HG03521 (cell line): ENCODE measurements around the gene TEX29.

ENCODE experiments used
- ATAC-seq: cut with Tn5 transposase; IDR thresholded peaks from one replicate; pipeline ENCODE4 v1.9.1; 2021; ENCODE audit warnings: mild to moderate bottlenecking, moderate library complexity; ENCODE audit not compliant: unreplicated experiment

Gene TEX29

DNA sequence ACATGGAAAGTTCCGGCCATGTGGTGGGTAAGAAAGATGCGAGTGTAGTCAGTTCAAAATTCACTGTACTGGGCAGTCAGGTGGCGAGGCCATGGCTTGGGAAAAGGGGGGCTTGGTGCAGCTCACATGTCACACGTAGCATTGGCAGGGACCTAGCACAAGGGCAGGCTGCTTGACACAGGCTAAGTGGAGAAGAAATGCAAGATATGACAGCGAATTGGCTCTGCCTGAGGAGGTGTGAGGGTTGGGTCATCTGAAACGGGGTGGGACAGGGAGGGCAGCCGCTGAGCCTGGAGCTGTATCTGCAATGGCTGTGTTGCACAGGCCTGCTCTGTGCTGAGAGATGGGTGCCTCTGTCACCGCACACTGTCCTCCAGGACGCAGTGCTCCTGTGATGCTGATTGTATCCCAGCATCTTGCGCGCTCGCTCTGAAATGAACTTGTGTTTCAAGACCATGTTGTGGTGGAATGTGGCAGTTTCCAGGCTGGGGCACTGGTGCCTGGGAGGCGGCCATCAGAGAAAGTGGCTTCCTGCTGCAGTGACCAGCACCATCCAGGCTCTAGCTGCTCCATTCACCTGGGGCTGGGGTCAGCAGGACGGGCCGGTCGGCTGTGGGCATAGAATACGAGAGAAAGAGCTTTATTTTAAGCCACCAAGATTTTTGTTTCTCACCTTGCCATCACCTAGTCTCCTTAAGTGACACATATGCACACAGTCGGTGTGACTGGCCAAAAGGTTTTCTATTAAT lies 70.3 kb downstream of the TEX29 start:
- ATAC-seq: no peak

DNA sequence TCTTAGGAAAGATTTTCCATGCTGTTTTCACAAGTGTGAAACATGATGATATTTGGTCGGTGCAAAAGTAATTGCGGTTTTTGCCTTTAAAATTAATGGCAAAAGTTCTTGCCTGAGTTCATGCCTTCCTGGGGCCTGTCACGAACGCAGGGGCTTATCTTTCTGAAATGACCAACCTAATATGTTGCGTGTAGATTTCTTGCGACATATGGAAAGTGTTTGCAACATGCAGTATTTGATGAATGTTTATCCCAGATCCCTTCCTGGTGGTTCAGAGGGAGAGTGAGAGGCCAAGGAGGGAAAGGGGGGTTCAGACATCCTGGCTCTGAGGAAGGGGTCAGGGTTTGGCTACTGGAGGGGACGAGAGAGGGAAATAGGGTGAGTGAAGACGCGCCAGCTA lies 72.0 kb downstream of the TEX29 start:
- no peak for ATAC-seq

DNA sequence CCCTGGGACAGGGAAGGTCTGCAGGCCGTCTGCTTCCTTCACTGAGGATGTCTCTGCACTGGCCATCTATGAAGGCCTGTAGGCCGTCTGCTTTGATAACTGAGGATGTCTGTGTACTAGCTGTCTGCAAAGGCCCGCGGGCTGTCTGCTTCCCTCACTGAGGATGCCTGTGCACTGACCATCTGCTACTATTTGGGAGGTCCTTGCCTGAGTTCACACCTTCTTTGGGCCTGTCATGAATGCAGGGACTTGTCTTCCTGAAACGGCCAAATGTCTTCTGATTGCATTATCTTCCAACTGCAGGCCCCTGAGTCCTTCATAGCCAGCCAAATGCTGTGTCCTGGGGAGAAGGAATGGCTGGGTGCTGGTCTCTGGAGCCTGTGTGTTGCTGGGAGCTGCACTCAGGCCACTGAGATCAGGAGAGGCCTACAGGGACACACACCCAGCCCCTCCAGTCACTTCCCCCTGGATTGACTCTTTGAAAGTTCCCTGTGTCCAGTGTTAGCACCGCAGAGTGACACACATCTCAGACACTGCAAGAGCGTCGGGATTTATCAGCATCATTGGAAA lies 72.9 kb downstream of the TEX29 start:
- no peak for ATAC-seq
